Panc1 (cell line): ENCODE measurements around the gene RASGRP2. TPM values are rescaled to one million over a fixed set of nuclear protein-coding genes. Genes with fewer than 3 reads are reported as not detected.

Source experiments
- ATAC-seq: fragments of 200-7000 bp; cut with Tn5 transposase; 2 replicates; pipeline ENCODE4 v1.9.1; 2020; ENCODE audit warnings: mild to moderate bottlenecking, moderate library complexity
- BruUV-seq: library from RNA; stranded (reverse); fragments of 400-500 nt; replicated peaks from 2 replicates; lab custom pipeline; 2021; lab: Mats Ljungman, UMichigan
- CTCF ChIA-PET: fragments of 300-600 bp; sonication (Branson Sonifier 250); formaldehyde crosslinking; loops from one replicate; lab custom pipeline; 2022; ENCODE audit warnings: antibody characterized with exemption; lab: Charles Lee
- POLR2A ChIA-PET: fragments of 300-600 bp; sonication (Branson Sonifier 250); formaldehyde crosslinking; loops from one replicate; lab custom pipeline; 2022; ENCODE audit warnings: antibody characterized with exemption; lab: Charles Lee
- DNase-seq: peaks from one replicate; pipeline ENCODE4 v3.0.0-alpha.2; 2010; ENCODE audit warnings: low read depth, low spot score
- H3K27ac ChIP-seq: 2 replicates; pipeline ENCODE4 v1.5.1; 2011; ENCODE audit warnings: mild to moderate bottlenecking, low read length, inconsistent platforms
- H3K27me3 ChIP-seq: fragments of 200-500 bp; sonication (Bioruptor generic); 2 replicates; pipeline ENCODE4 v1.6.0; 2014; ENCODE audit warnings: low read length, inconsistent platforms; ENCODE audit not compliant: control insufficient read depth, insufficient read depth
- H3K36me3 ChIP-seq: fragments of 200-500 bp; sonication (Bioruptor generic); 2 replicates; pipeline ENCODE4 v1.5.1; 2014; ENCODE audit warnings: inconsistent platforms, mild to moderate bottlenecking, low read length, moderate library complexity; ENCODE audit not compliant: control insufficient read depth, insufficient read depth
- H3K4me1 ChIP-seq: 2 replicates; pipeline ENCODE4 v1.5.1; 2011; ENCODE audit warnings: inconsistent platforms, mild to moderate bottlenecking, low read length, moderate library complexity; ENCODE audit not compliant: control insufficient read depth, insufficient read depth
- H3K4me3 ChIP-seq, 2 experiments: 2 replicates each; pipeline ENCODE4 v1.5.1; 2011 to 2012; ENCODE audit warnings: low read depth in 2 of 2, low read length in 2 of 2, mild to moderate bottlenecking in 2 of 2, inconsistent platforms in 1 of 2, moderate library complexity in 1 of 2
- H3K9me3 ChIP-seq: fragments of 200-500 bp; sonication (Bioruptor generic); 2 replicates; pipeline ENCODE4 v1.5.1; 2014; ENCODE audit warnings: low read depth, mild to moderate bottlenecking, inconsistent platforms, low read length, moderate library complexity; ENCODE audit not compliant: control insufficient read depth, insufficient read depth
- CTCF ChIP-seq: fragments of 450-650 bp; IDR thresholded peaks from 2 replicates; pipeline ENCODE4 v1.5.1; 2017; ENCODE audit warnings: mild to moderate bottlenecking
- POLR2AphosphoS5 ChIP-seq: IDR thresholded peaks from 2 replicates; pipeline ENCODE4 v1.6.1; 2012; ENCODE audit warnings: mild to moderate bottlenecking, low read depth, low read length, moderate library complexity
- REST ChIP-seq, 2 experiments: IDR thresholded peaks; 2 replicates each; pipeline ENCODE4 v1.6.1; 2011 to 2012; ENCODE audit warnings: low read depth in 2 of 2, control low read depth in 1 of 2, low read length in 1 of 2, mild to moderate bottlenecking in 1 of 2, moderate library complexity in 1 of 2; ENCODE audit not compliant: insufficient read depth in 1 of 2
- SIN3A ChIP-seq: IDR thresholded peaks from 2 replicates; pipeline ENCODE4 v1.6.1; 2012; ENCODE audit warnings: low read depth, mild to moderate bottlenecking, low read length, moderate library complexity, borderline replicate concordance; ENCODE audit not compliant: insufficient read depth
- TCF7L2 ChIP-seq: IDR thresholded peaks from 2 replicates; pipeline ENCODE4 v1.6.1; 2011; ENCODE audit warnings: mild to moderate bottlenecking, low read depth, low read length, inconsistent platforms
- in situ Hi-C: cut with HindIII; loops from 2 replicates; pipeline ENCODE4 v1.10.0; 2016; ENCODE audit warnings: low sequenced_read_pairs, low pct_unique_long_range_greater_than_20kb
- intact Hi-C: fragments of 100-400 bp; cut with micrococcal nuclease; formaldehyde crosslinking; loops from one replicate; pipeline ENCODE4 v1.10.0; 2022; ENCODE audit not compliant: unreplicated experiment
- total RNA-seq: library from RNA; stranded (reverse); gene quantifications from one replicate; pipeline ENCODE4 v1.2.1, GENCODE V29; 2021; ENCODE audit not compliant: unreplicated experiment

Gene RASGRP2
- total RNA-seq, 1 experiment from 2014 or later, result 3.7 TPM

GRCh38 chr11:64718084-64718779 lies 25.7 kb downstream of the RASGRP2 start:
- no peak overlapping the region for H3K4me3 ChIP-seq
- no peak overlapping the region for H3K27ac ChIP-seq
- peaks cover 5% of the 10 kb centered on the region; the same call in 1 of the 2 replicates for H3K4me1 ChIP-seq
- H3K27me3 ChIP-seq, result peaks cover 2% of the 10 kb centered on the region; the same call in 1 of the 2 replicates
- BruUV-seq, result no TSS peak
- ChIA-PET CTCF (interaction anchor here (0.7 kb wide), 1 partner anchor 13 kb away, joined by 3 read pairs; no protein-coding TSS in a partner anchor), POLR2A (interaction anchor here (0.6 kb wide), 1 partner anchor 29 kb away, joined by 9 read pairs; no protein-coding TSS in a partner anchor)
- H3K36me3 ChIP-seq, result no peaks in the 10 kb centered on the region
- intact Hi-C loops, result no loop called here
- no peak for TF ChIP-seq REST (IDR thresholded peaks at IDR 0.05; ENCODE audit: insufficient read depth in 1 of 2, low read depth in 2 of 2, low read length in 1 of 2)
- no peak for TF ChIP-seq POLR2AphosphoS5
- DNase-seq (no peak), ATAC-seq (no peak)
- in situ Hi-C loops, result no loop called here
- H3K9me3 ChIP-seq, result no peaks in the 10 kb centered on the region

GRCh38 chr11:64717268-64717578 lies 26.7 kb downstream of the RASGRP2 start:
- H3K27me3 ChIP-seq, result peaks cover 2% of the 10 kb centered on the region; the same call in 1 of the 2 replicates
- DNase-seq, result no peak
- ChIA-PET POLR2A (no interaction called here), CTCF (no interaction called here)
- H3K4me3 ChIP-seq, result no peak overlapping the region
- H3K4me1 ChIP-seq, result peaks cover 5% of the 10 kb centered on the region; the same call in 1 of the 2 replicates
- TF ChIP-seq TCF7L2 (no peak), SIN3A (no peak), REST (IDR thresholded peaks at IDR 0.05; ENCODE audit: insufficient read depth in 1 of 2, low read depth in 2 of 2, low read length in 1 of 2) (no peak), POLR2AphosphoS5 (no peak), CTCF (no peak)
- H3K27ac ChIP-seq, result no peak overlapping the region
- no peak for ATAC-seq
- in situ Hi-C loops (no loop called here), intact Hi-C loops (no loop called here)
- H3K36me3 ChIP-seq, result no peaks in the 10 kb centered on the region
- BruUV-seq, result no TSS peak
- H3K9me3 ChIP-seq, result no peaks in the 10 kb centered on the region
